ENCODE measurements around the gene CCDC102A. TPM values are rescaled to one million over a fixed set of nuclear protein-coding genes. Genes with fewer than 3 reads are reported as not detected.

CCDC102A gene
- total and polyA plus RNA-seq, 2 of the 13 experiments (the other 11 are each of a cell fraction or from before 2014, with no cell fraction given): 2.1 to 2.8 TPM

GRCh38 chr16:57480754-57481230, 55.6 kb downstream of the CCDC102A start (continued):
- TF ChIP-seq KDM2A (CRISPR knock-in tag; IDR thresholded peaks at IDR 0.05; ENCODE audit: borderline replicate concordance, low read depth) (no peak), ZNF484 (CRISPR knock-in tag; IDR thresholded peaks at IDR 0.05; ENCODE audit: borderline replicate concordance, low read depth) (0 out of 2 replicates have a peak, but pooled peaks have one; percentile 8), ZBTB4 (CRISPR knock-in tag; IDR thresholded peaks at IDR 0.05; ENCODE audit: borderline replicate concordance) (0 out of 2 replicates have a peak, but pooled peaks have one; percentile 16), ZFP41 (CRISPR knock-in tag; IDR thresholded peaks at IDR 0.05; ENCODE audit: borderline replicate concordance) (peak; percentile 68; the same call in 1 of the 2 replicates), CHD4 (IDR thresholded peaks at IDR 0.05; ENCODE audit: borderline replicate concordance, low read length) (no peak), FOXC1 (CRISPR knock-in tag; IDR thresholded peaks at IDR 0.05; ENCODE audit: borderline replicate concordance) (no peak), KDM6A (CRISPR knock-in tag; IDR thresholded peaks at IDR 0.05; ENCODE audit: low read depth) (no peak), ZBTB44 (CRISPR knock-in tag; IDR thresholded peaks at IDR 0.05) (no peak), RCOR2 (CRISPR knock-in tag; IDR thresholded peaks at IDR 0.05) (peak; percentile 65; the same call in 1 of the 2 replicates), FOXA3 (CRISPR knock-in tag; IDR thresholded peaks at IDR 0.05) (no peak), RFX3 (CRISPR knock-in tag; IDR thresholded peaks at IDR 0.05) (no peak), HNRNPL (IDR thresholded peaks at IDR 0.05; ENCODE audit: low read depth, low read length) (peak; percentile 48; the same call in 1 of the 2 replicates), RBM22 (optimal IDR thresholded peaks at IDR 0.05; ENCODE audit: low read length) (no peak), ADNP (CRISPR knock-in tag; IDR thresholded peaks at IDR 0.05) (peak; percentile 49; the same call in 1 of the 2 replicates), ZNF136 (CRISPR knock-in tag; IDR thresholded peaks at IDR 0.05; ENCODE audit: low read depth) (no peak), ZFP36L1 (CRISPR knock-in tag; IDR thresholded peaks at IDR 0.05) (no peak)
- TF ChIP-seq, protein P1, sequence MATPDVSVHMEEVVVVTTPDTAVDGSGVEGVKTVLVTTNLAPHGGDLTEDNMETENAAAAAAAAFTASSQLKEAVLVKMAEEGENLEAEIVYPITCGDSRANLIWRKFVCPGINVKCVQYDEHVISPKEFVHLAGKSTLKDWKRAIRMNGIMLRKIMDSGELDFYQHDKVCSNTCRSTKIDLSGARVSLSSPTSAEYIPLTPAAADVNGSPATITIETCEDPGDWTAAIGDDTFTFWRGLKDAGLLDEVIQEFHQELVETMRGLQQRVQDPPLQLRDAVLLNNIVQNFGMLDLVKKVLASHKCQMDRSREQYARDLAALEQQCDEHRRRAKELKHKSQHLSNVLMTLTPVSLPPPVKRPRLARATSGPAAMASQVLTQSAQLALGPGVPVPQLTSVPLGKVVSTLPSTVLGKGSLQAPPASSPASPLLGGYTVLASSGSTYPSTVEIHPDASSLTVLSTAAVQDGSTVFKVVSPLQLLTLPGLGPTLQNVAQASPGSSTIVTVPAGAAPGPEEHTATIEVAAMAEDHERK (CRISPR knock-in tag; IDR thresholded peaks at IDR 0.05; ENCODE audit: low read depth): no peak
- TF ChIP-seq, protein P2, sequence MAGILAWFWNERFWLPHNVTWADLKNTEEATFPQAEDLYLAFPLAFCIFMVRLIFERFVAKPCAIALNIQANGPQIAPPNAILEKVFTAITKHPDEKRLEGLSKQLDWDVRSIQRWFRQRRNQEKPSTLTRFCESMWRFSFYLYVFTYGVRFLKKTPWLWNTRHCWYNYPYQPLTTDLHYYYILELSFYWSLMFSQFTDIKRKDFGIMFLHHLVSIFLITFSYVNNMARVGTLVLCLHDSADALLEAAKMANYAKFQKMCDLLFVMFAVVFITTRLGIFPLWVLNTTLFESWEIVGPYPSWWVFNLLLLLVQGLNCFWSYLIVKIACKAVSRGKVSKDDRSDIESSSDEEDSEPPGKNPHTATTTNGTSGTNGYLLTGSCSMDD (CRISPR knock-in tag; IDR thresholded peaks at IDR 0.05): no peak

Data from HepG2 (cell line).